ENCODE results near the gene DNAH2.

GRCh38 chr17:7747635-7748071, 30.1 kb downstream of the DNAH2 start:
- TF ChIP-seq CTCF (IDR thresholded peaks at IDR 0.05) (no peak), POLR2A (IDR thresholded peaks at IDR 0.05) (no peak), POLR2AphosphoS5 (IDR thresholded peaks at IDR 0.05) (no peak)

Measured in sigmoid colon (tissue), 4 donors.